Keratinocyte (primary cell): Measurements from ENCODE around the gene SYNJ1.
"Not testable (repeated sequence)": the region's sequence is repeated elsewhere in the genome, so short reads cannot be mapped to it uniquely, and the experiment has no call there.

Source experiments
- EZH2 ChIP-seq: IDR thresholded peaks from one replicate; pipeline ENCODE4 v1.6.1; 2012; ENCODE audit warnings: inconsistent platforms, mild to moderate bottlenecking, low read length, moderate library complexity
- TF ChIP-seq, protein P1 (sequence below), 3 experiments: IDR thresholded peaks in 1 of 3; conservative IDR thresholded peaks in 1 of 3; optimal IDR thresholded peaks in 1 of 3; 2 replicates in 2 of 3; 3 replicates in 1 of 3; pipeline versions ENCODE3 to v1.5.1; 2011; ENCODE audit warnings: low read length in 3 of 3, mild to moderate bottlenecking in 3 of 3, moderate library complexity in 2 of 3, control low read depth in 1 of 3, inconsistent platforms in 1 of 3; ENCODE audit not compliant: insufficient read depth in 2 of 3; ENCODE audit errors: extremely low read depth in 1 of 3

DNA sequence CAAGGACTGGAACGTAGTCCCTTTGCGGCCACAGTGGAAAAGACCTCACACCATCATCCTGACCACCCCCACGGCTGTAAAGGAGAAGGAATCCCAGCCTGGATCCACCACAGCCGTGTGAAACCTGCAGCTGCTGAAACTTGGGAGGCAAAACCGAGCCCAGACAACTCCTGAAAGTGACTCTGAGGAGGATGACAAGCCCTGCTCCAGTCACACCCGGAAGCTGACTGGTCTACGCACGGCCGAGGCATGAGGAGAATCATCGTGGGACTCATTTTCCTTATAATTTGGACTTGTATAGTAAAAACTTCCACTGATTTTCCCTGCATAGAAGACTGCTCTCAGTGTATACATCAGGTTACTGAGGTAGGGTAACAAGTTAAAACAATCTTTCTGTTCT is 65.8 kb downstream of the SYNJ1 start:
- TF ChIP-seq, protein P1, sequence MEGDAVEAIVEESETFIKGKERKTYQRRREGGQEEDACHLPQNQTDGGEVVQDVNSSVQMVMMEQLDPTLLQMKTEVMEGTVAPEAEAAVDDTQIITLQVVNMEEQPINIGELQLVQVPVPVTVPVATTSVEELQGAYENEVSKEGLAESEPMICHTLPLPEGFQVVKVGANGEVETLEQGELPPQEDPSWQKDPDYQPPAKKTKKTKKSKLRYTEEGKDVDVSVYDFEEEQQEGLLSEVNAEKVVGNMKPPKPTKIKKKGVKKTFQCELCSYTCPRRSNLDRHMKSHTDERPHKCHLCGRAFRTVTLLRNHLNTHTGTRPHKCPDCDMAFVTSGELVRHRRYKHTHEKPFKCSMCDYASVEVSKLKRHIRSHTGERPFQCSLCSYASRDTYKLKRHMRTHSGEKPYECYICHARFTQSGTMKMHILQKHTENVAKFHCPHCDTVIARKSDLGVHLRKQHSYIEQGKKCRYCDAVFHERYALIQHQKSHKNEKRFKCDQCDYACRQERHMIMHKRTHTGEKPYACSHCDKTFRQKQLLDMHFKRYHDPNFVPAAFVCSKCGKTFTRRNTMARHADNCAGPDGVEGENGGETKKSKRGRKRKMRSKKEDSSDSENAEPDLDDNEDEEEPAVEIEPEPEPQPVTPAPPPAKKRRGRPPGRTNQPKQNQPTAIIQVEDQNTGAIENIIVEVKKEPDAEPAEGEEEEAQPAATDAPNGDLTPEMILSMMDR (optimal IDR thresholded peaks at IDR 0.05 in 1 of 3, IDR thresholded peaks at IDR 0.05 in 1 of 3, conservative IDR thresholded peaks at IDR 0.05 in 1 of 3; ENCODE audit: extremely low read depth in 1 of 3, insufficient read depth in 2 of 3, low read length in 3 of 3) = not testable (repeated sequence)
- not testable (repeated sequence) for TF ChIP-seq EZH2
